ENCODE results near the gene IRF2BP2. TPM values are rescaled to one million over a fixed set of nuclear protein-coding genes. Genes with fewer than 3 reads are reported as not detected.

Gene IRF2BP2
- total and polyA plus RNA-seq, 2 of the 13 experiments (the other 11 are each of a cell fraction or from before 2014, with no cell fraction given), result 140 to 147 TPM

DNA sequence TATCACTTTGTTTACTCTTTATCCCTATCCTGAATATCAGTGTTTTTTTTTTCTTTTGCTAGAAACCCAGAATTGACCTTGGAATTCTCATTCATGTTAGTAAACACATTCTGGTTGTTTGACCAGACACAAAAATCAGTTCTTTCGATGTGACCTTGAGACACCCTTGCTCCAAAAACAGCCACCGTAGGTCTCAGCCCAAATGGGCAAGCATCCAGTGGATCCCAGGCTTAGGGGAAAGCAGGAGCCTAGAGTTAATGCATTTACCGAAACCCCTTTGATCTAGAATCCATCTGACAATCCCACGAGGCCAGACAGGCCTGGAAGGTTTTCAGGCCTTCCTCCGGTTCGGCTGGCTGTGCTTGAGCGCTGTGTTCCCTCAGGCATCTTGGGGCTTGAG, 47.6 kb downstream of the IRF2BP2 start (continued):
- TF ChIP-seq, protein P1, sequence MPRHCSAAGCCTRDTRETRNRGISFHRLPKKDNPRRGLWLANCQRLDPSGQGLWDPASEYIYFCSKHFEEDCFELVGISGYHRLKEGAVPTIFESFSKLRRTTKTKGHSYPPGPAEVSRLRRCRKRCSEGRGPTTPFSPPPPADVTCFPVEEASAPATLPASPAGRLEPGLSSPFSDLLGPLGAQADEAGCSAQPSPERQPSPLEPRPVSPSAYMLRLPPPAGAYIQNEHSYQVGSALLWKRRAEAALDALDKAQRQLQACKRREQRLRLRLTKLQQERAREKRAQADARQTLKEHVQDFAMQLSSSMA (CRISPR knock-in tag; IDR thresholded peaks at IDR 0.05), result no peak
- TF ChIP-seq ZNF468 (CRISPR knock-in tag; IDR thresholded peaks at IDR 0.05) (no peak), ZSCAN20 (CRISPR knock-in tag; IDR thresholded peaks at IDR 0.05; ENCODE audit: borderline replicate concordance) (no peak), KAT7 (CRISPR knock-in tag; IDR thresholded peaks at IDR 0.05; ENCODE audit: borderline replicate concordance) (no peak), ZNF33A (CRISPR knock-in tag; IDR thresholded peaks at IDR 0.05; ENCODE audit: borderline replicate concordance) (no peak), ZNF780A (CRISPR knock-in tag; IDR thresholded peaks at IDR 0.05) (no peak), GABPB1 (CRISPR knock-in tag; IDR thresholded peaks at IDR 0.05) (no peak), FOXK2 (IDR thresholded peaks at IDR 0.05) (no peak), ZNF720 (CRISPR knock-in tag; IDR thresholded peaks at IDR 0.05) (no peak), ZNF788 (CRISPR knock-in tag; IDR thresholded peaks at IDR 0.05; ENCODE audit: borderline replicate concordance) (no peak), NFIC (IDR thresholded peaks at IDR 0.05; ENCODE audit: low read length) (no peak), ZNF441 (CRISPR knock-in tag; IDR thresholded peaks at IDR 0.05; ENCODE audit: borderline replicate concordance) (no peak), SRY (CRISPR knock-in tag; IDR thresholded peaks at IDR 0.05) (no peak), NFE2L2 (IDR thresholded peaks at IDR 0.05; ENCODE audit: low read length) (no peak), RXRA (CRISPR knock-in tag; IDR thresholded peaks at IDR 0.05) (peak; percentile 37; the same call in 1 of the 2 replicates), MBNL3 (CRISPR knock-in tag; conservative IDR thresholded peaks at IDR 0.05) (no peak)
- TF ChIP-seq, protein P2, sequence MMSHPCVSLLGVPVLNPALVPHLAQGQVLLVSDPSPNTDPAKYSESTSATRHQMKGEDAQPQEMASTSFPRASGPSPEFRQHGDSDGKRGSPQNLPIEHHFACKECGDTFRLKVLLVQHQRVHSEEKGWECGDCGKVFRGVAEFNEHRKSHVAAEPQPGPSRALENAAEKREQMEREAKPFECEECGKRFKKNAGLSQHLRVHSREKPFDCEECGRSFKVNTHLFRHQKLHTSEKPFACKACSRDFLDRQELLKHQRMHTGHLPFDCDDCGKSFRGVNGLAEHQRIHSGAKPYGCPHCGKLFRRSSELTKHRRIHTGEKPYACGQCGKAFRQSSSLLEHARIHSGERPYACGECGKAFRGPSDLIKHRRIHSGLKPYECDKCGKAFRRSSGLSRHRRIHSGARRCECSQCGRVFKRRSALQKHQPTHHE (CRISPR knock-in tag; IDR thresholded peaks at IDR 0.05; ENCODE audit: borderline replicate concordance), result no peak
- TF ChIP-seq, protein P3, sequence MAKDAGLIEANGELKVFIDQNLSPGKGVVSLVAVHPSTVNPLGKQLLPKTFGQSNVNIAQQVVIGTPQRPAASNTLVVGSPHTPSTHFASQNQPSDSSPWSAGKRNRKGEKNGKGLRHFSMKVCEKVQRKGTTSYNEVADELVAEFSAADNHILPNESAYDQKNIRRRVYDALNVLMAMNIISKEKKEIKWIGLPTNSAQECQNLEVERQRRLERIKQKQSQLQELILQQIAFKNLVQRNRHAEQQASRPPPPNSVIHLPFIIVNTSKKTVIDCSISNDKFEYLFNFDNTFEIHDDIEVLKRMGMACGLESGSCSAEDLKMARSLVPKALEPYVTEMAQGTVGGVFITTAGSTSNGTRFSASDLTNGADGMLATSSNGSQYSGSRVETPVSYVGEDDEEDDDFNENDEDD (CRISPR knock-in tag; IDR thresholded peaks at IDR 0.05; ENCODE audit: borderline replicate concordance), result no peak
- TF ChIP-seq, protein P4, sequence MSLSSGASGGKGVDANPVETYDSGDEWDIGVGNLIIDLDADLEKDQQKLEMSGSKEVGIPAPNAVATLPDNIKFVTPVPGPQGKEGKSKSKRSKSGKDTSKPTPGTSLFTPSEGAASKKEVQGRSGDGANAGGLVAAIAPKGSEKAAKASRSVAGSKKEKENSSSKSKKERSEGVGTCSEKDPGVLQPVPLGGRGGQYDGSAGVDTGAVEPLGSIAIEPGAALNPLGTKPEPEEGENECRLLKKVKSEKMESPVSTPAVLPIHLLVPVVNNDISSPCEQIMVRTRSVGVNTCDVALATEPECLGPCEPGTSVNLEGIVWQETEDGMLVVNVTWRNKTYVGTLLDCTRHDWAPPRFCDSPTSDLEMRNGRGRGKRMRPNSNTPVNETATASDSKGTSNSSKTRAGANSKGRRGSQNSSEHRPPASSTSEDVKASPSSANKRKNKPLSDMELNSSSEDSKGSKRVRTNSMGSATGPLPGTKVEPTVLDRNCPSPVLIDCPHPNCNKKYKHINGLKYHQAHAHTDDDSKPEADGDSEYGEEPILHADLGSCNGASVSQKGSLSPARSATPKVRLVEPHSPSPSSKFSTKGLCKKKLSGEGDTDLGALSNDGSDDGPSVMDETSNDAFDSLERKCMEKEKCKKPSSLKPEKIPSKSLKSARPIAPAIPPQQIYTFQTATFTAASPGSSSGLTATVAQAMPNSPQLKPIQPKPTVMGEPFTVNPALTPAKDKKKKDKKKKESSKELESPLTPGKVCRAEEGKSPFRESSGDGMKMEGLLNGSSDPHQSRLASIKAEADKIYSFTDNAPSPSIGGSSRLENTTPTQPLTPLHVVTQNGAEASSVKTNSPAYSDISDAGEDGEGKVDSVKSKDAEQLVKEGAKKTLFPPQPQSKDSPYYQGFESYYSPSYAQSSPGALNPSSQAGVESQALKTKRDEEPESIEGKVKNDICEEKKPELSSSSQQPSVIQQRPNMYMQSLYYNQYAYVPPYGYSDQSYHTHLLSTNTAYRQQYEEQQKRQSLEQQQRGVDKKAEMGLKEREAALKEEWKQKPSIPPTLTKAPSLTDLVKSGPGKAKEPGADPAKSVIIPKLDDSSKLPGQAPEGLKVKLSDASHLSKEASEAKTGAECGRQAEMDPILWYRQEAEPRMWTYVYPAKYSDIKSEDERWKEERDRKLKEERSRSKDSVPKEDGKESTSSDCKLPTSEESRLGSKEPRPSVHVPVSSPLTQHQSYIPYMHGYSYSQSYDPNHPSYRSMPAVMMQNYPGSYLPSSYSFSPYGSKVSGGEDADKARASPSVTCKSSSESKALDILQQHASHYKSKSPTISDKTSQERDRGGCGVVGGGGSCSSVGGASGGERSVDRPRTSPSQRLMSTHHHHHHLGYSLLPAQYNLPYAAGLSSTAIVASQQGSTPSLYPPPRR (CRISPR knock-in tag; IDR thresholded peaks at IDR 0.05; ENCODE audit: borderline replicate concordance), result 0 out of 2 replicates have a peak, but pooled peaks have one; percentile 48
- TF ChIP-seq, protein P5, sequence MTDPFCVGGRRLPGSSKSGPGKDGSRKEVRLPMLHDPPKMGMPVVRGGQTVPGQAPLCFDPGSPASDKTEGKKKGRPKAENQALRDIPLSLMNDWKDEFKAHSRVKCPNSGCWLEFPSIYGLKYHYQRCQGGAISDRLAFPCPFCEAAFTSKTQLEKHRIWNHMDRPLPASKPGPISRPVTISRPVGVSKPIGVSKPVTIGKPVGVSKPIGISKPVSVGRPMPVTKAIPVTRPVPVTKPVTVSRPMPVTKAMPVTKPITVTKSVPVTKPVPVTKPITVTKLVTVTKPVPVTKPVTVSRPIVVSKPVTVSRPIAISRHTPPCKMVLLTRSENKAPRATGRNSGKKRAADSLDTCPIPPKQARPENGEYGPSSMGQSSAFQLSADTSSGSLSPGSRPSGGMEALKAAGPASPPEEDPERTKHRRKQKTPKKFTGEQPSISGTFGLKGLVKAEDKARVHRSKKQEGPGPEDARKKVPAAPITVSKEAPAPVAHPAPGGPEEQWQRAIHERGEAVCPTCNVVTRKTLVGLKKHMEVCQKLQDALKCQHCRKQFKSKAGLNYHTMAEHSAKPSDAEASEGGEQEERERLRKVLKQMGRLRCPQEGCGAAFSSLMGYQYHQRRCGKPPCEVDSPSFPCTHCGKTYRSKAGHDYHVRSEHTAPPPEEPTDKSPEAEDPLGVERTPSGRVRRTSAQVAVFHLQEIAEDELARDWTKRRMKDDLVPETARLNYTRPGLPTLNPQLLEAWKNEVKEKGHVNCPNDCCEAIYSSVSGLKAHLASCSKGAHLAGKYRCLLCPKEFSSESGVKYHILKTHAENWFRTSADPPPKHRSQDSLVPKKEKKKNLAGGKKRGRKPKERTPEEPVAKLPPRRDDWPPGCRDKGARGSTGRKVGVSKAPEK (CRISPR knock-in tag; IDR thresholded peaks at IDR 0.05; ENCODE audit: borderline replicate concordance), result no peak

Data from HepG2 (cell line).